Activated gamma-delta T cell (primary cell): Measurements from ENCODE around the gene AFAP1.

Source experiments
- DNase-seq: peaks from one replicate; lab custom pipeline; 2025; lab: John Stamatoyannopoulos, UW

Gene AFAP1

DNA sequence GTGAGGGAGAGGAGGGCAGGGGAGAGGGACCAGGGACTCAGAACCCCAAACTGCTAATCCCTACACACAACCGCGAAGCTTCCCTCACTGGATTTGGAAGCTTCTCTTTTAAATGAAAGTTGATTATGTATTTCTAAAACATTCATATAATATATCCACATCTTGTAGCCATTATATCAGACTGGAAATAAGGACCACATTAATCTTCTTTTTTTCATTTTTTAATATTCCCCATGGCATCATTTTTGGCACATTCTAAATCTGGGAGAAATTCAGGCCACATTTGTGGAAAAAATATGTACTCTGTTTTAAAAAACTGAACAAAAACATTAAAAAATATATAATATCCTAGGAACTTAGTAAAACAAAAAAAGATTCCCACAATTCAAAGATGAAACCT, 97.8 kb downstream of the AFAP1 start:
- no peak for DNase-seq

DNA sequence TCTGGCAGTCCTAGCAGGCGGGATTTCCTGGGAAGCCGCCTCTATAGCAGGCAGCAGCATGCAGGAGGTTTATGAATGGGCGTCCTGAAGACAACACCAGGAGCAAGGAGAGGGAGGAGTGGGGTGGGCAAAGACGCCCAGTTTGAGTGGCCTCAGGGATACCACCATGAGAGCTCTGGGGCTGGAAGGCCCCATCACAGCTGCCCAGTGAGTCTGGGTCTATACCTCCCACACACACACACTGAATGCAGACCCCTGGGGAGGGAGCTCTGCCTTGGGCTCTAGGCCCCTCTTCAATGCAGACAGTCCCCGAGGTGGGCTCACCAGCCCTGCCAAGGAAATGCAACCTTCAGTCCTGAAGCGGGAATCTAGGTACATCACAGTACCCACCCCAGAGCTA, 98.6 kb downstream of the AFAP1 start:
- DNase-seq = no peak

DNA sequence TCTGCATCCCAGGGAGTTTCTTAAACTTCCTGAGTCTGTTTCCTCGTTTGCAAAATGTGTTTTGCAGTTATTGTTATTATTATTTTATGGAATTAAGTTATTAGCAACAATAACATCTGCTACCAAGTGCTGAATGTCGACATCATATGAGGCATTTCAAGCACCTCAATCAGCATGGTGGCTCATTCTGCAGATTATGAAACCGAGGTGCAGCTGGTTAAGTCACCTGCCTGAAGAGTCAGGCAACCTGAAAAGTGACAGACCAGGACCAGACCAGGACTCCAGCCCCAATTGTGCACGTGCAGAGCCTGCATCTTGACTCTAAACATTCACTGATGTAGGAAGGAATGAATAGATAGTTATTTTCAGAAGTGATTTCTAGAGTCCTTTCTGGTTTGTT, 99.8 kb downstream of the AFAP1 start:
- no peak for DNase-seq

DNA sequence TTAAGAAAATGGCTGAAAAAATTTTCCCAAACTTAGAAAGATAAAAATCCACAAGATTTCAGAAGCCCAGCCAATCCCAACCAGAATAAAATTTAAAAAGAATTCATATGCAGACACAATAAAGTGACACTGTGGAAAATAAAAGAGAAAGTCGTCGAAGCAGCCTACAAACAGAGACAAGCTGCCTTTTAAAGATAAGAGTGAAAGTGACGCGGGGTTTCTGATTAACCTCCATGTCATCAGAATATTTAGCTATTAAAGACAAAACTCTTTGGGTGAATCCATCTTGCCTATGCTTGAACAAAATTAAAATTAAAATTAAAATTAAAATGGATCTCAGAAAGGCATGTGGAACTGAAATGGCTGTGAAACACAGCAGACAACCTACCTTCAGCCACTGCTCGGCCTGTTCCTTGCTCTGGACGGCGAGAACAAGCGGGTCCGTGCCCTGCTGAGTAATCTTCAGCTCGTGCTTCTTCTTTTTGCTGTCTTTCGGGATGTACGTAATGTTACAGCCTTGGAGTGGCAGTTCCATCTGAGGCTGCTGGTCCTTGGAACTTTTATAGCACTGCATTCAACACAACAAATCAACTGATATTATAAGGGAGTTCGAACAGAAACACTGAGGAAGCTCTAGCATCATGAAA, 101.4 kb downstream of the AFAP1 start:
- no peak for DNase-seq

GRCh38 chr4:7837597-7838135, 102.0 kb downstream of the AFAP1 start:
- no peak for DNase-seq

DNA sequence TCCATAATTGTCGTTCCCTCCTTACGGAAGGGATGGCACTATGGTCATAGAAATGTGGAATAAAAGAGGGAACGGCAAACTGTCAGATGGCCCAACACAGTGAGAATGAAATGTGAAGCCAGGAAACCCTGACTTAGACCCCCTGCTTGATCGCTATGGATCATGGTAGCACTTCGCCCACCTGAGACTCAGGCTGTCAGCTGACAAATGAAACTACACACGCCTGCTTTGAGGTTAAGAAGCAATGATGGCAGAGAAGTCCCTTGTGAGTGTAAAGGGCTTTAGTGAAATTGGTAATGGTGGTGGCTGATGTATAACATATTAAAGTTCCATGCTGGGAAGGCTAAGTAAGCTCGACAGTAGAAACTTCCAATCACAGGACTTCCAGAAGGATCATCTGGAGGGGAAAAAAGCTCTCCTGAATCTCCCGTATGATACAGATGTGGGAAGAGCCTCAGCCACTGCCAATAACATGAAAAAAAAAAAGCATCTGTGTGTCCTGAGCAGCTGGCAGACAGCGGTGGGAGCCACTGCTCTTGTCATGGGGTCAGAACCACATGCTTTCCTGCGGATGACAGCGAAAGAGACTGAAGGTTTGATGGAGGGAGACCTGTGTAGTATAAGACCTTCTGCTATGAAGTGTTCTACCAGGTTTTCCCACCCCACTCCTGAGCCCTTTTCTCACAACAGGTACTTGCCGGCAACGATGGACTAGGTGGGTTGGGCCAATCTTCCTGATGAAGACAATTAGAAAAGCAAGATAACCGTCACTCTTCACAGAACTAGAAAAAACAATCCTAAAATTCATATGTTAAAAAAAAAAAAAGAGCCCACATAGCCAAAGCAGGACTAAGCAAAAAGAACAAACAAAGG, 107.6 kb downstream of the AFAP1 start:
- DNase-seq = no peak

- no peak for DNase-seq
Observed at GRCh38 chr4:7831330-7831729, 108.3 kb downstream of the AFAP1 start.

GRCh38 chr4:7830747-7831146, 108.9 kb downstream of the AFAP1 start:
- DNase-seq = no peak

GRCh38 chr4:7829652-7830580, 109.7 kb downstream of the AFAP1 start:
- no peak for DNase-seq

DNA sequence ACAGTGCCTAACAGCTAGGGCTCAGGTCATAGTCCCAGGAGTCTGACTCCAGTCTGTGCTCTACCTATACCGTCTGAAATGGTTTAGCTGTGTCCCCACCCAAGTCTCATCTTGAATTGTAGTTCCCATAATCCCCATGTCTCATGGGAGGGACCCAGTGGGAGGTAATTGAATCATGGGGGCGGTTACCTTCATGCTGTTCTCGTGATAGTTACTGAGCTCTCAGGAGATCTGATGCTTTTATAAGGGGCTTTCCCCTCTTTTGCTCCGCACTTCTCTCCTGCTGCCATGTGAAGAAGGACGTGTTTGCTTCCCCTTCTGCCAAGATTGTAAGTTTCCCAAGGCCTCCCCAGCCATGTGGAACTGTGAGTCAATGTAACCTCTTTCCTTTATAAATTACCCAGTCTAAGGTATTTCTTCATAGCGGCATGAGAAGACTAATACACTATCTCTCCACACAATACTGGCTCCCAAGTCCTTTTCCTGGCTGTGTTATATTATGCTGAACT, 110.8 kb downstream of the AFAP1 start:
- no peak for DNase-seq

GRCh38 chr4:7828011-7828720, 111.5 kb downstream of the AFAP1 start:
- DNase-seq = no peak

- DNase-seq = no peak
Observed at GRCh38 chr4:7827566-7827965, 112.1 kb downstream of the AFAP1 start.

GRCh38 chr4:7826909-7827306, 112.8 kb downstream of the AFAP1 start:
- DNase-seq = no peak

GRCh38 chr4:7826176-7826908, 113.3 kb downstream of the AFAP1 start:
- DNase-seq = no peak

DNA sequence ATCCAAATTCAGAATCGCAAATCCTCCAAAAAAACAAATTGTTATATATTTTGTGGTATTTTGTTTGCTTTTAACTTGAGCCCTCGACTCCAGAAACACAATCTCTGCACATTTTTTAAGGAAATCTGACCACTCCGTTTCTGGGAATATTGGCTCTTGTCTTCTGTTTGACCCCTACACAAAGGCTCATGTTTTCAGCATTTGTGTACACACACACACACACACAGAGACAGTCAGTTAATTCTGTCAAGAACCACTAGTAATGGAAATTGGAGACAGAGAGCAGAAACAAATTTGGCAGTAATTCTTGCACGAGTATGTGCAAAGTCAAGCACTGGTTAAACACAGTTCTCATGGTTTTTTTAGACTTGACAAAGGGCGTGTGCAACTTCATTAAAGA, 115.4 kb downstream of the AFAP1 start:
- no peak for DNase-seq

DNA sequence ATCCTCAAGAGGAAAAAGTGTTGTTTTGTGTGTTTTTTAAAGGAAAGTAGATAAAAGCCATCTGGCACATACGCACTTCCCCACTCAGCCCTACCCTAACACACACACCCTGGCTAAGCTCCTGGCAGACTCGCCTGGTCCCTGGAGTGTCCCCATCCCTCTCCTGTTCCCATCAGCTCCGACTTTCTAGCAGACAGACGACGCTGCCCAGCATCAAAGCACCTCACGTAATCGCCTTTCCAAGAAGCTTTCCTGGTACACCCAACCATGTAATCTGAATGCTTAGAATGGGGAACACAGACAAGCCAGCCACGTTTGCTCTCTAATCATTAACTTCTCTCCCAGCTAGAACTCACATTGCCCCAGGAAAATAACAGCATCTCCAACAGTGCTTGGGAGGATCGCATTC, 116.2 kb downstream of the AFAP1 start:
- DNase-seq = no peak

GRCh38 chr4:7822877-7823276, 116.8 kb downstream of the AFAP1 start:
- DNase-seq = no peak

GRCh38 chr4:7822137-7822505, 117.5 kb downstream of the AFAP1 start:
- DNase-seq = no peak

DNA sequence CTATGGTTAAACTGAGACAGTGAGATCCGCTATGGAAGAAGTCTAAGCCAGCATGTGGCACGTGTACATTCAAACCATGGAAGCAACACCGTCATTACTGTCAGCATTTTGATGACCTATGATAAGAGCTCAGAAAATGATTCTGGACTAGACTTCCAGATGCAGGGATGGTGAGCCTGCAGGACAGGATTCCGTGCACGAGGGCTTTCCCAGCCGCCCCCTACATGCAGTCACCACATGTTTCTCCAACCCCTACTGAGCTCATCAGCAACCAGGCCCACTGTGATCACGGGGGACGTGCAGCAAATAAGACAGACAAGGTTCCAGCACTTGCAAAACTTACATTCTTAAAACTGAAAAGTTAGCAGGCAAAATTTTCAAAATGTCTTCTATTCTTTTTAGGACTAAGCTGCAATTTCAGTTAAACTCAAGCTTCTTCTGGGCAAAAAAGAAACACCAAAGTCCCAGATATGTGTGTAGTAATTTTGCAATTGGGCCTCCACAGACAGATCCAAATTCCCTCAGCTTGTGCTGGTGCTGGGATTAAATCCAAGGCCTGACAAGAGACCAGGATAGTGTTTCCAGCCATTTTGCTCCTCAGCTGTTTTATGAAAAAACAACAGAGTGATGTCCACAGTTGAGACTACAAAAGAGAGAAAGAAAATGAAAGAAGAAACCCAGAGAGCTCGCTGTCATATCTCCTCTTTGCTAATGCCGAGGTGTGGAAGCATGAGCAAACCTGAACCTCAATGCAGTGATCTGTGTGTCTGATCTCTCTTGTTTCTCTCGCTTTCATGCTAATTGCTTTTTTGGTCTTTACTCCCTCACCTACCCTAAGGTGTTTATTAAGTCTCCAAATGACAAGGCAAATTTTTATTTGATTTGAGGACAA, 118.2 kb downstream of the AFAP1 start:
- DNase-seq = no peak
